WTC11 (cell line): Measurements from ENCODE around the gene CTRL. TPM values are rescaled to one million over a fixed set of nuclear protein-coding genes. Genes with fewer than 3 reads are reported as not detected.
A peak's percentile ranks its signal among the peaks of the same experiment; 100 is the strongest.

Experiments
- ATAC-seq: fragments of 200-7000 bp; cut with Tn5 transposase; 2 replicates; pipeline ENCODE4 v1.10.0; 2021; ENCODE audit warnings: mild to moderate bottlenecking, moderate library complexity
- CTCF ChIA-PET: fragments of 300-600 bp; sonication (Branson Sonifier 250); formaldehyde crosslinking; loops from one replicate; lab custom pipeline; 2021; ENCODE audit warnings: antibody characterized with exemption; lab: Charles Lee
- POLR2A ChIA-PET: fragments of 350-600 bp; sonication (Branson Sonifier 250); formaldehyde crosslinking; loops from one replicate; lab custom pipeline; 2021; ENCODE audit warnings: antibody characterized with exemption; lab: Charles Lee
- DNase-seq: peaks from one replicate; pipeline ENCODE4 v3.0.0; 2021; ENCODE audit warnings: low spot score
- H3K27ac Mint-ChIP-seq: 2 replicates; pipeline ENCODE4 v1.8.0; 2021; ENCODE audit warnings: mixed read lengths
- H3K27me3 Mint-ChIP-seq: 2 replicates; pipeline ENCODE4 v1.8.0; 2021; ENCODE audit warnings: low read depth, mild to moderate bottlenecking, moderate library complexity, mixed read lengths
- H3K36me3 Mint-ChIP-seq: 2 replicates; pipeline ENCODE4 v1.8.0; 2021; ENCODE audit warnings: mixed read lengths
- H3K4me1 Mint-ChIP-seq: 2 replicates; pipeline ENCODE4 v1.8.0; 2022; ENCODE audit warnings: mixed read lengths
- H3K4me3 Mint-ChIP-seq: 2 replicates; pipeline ENCODE4 v1.8.0; 2021; ENCODE audit warnings: mild to moderate bottlenecking, moderate library complexity, mixed read lengths
- H3K9me3 Mint-ChIP-seq: 2 replicates; pipeline ENCODE4 v1.8.0; 2021; ENCODE audit warnings: mixed read lengths
- CBFB ChIP-seq: sonication (generic); formaldehyde crosslinking; IDR thresholded peaks from 2 replicates; pipeline ENCODE4 v1.8.1; 2022; ENCODE audit warnings: mild to moderate bottlenecking, low read depth, missing genetic modification reagents
- ETV6 ChIP-seq: sonication (generic); formaldehyde crosslinking; IDR thresholded peaks from 2 replicates; pipeline ENCODE4 v1.8.1; 2022; ENCODE audit warnings: mild to moderate bottlenecking, missing genetic modification reagents
- GABPB1 ChIP-seq: sonication (generic); formaldehyde crosslinking; IDR thresholded peaks from 2 replicates; pipeline ENCODE4 v1.8.1; 2023; ENCODE audit warnings: mild to moderate bottlenecking, missing genetic modification reagents
- JUN ChIP-seq: sonication (generic); formaldehyde crosslinking; IDR thresholded peaks from 2 replicates; pipeline ENCODE4 v1.8.0; 2023; ENCODE audit warnings: mild to moderate bottlenecking, missing genetic modification reagents
- NFATC4 ChIP-seq: fragments of 250-450 bp; sonication (Bioruptor Pico); IDR thresholded peaks from 2 replicates; pipeline ENCODE4 v1.9.0; 2021; ENCODE audit warnings: mild to moderate bottlenecking
- NR3C1 ChIP-seq: sonication (generic); formaldehyde crosslinking; conservative IDR thresholded peaks from 2 replicates; pipeline ENCODE4 v1.8.1; 2023; ENCODE audit warnings: low read depth, mild to moderate bottlenecking, missing genetic modification reagents
- SMAD4 ChIP-seq: sonication (generic); formaldehyde crosslinking; IDR thresholded peaks from 2 replicates; pipeline ENCODE4 v1.8.0; 2022; ENCODE audit warnings: mild to moderate bottlenecking, missing genetic modification reagents
- SP1 ChIP-seq: sonication (generic); formaldehyde crosslinking; conservative IDR thresholded peaks from 2 replicates; pipeline ENCODE4 v1.8.1; 2022; ENCODE audit warnings: missing genetic modification reagents
- ZNF232 ChIP-seq: sonication (generic); formaldehyde crosslinking; IDR thresholded peaks from 2 replicates; pipeline ENCODE4 v1.8.0; 2022; ENCODE audit warnings: mild to moderate bottlenecking, missing genetic modification reagents
- ZNF263 ChIP-seq: sonication (generic); formaldehyde crosslinking; IDR thresholded peaks from 2 replicates; pipeline ENCODE4 v1.8.1; 2022; ENCODE audit warnings: low read depth, mild to moderate bottlenecking, moderate library complexity, missing genetic modification reagents
- ZNF317 ChIP-seq: sonication (generic); formaldehyde crosslinking; IDR thresholded peaks from 2 replicates; pipeline ENCODE4 v1.8.1; 2023; ENCODE audit warnings: low read depth, mild to moderate bottlenecking, moderate library complexity, missing genetic modification reagents, borderline replicate concordance
- total RNA-seq: library from RNA; stranded (reverse); gene quantifications from 3 replicates; pipeline ENCODE4 v1.2.3, GENCODE V29; 2021
- TF ChIP-seq, protein P1 (sequence below): sonication (generic); formaldehyde crosslinking; IDR thresholded peaks from 2 replicates; pipeline ENCODE4 v1.8.1; 2023; ENCODE audit warnings: mild to moderate bottlenecking, missing genetic modification reagents, moderate library complexity
- TF ChIP-seq, protein P2 (sequence below): sonication (generic); formaldehyde crosslinking; IDR thresholded peaks from 2 replicates; pipeline ENCODE4 v1.8.1; 2023; ENCODE audit warnings: mild to moderate bottlenecking, missing genetic modification reagents, moderate library complexity
- TF ChIP-seq, protein P3 (sequence below): sonication (generic); formaldehyde crosslinking; IDR thresholded peaks from 2 replicates; pipeline ENCODE4 v1.8.1; 2022; ENCODE audit warnings: mild to moderate bottlenecking, missing genetic modification reagents, moderate library complexity, borderline replicate concordance
- TF ChIP-seq, protein P4 (sequence below): fragments of 250-450 bp; sonication (Bioruptor Pico); IDR thresholded peaks from 2 replicates; pipeline ENCODE4 v1.9.0; 2021; ENCODE audit warnings: mild to moderate bottlenecking, borderline replicate concordance
- TF ChIP-seq, protein P5 (sequence below): sonication (generic); formaldehyde crosslinking; IDR thresholded peaks from 2 replicates; pipeline ENCODE4 v1.8.0; 2022; ENCODE audit warnings: mild to moderate bottlenecking, missing genetic modification reagents
- TF ChIP-seq, protein P6 (sequence below): sonication (generic); formaldehyde crosslinking; IDR thresholded peaks from 2 replicates; pipeline ENCODE4 v1.8.1; 2022; ENCODE audit warnings: missing genetic modification reagents, borderline replicate concordance

The CTRL gene
- total RNA-seq, 1 experiment from 2014 or later = 2.8 TPM

DNA sequence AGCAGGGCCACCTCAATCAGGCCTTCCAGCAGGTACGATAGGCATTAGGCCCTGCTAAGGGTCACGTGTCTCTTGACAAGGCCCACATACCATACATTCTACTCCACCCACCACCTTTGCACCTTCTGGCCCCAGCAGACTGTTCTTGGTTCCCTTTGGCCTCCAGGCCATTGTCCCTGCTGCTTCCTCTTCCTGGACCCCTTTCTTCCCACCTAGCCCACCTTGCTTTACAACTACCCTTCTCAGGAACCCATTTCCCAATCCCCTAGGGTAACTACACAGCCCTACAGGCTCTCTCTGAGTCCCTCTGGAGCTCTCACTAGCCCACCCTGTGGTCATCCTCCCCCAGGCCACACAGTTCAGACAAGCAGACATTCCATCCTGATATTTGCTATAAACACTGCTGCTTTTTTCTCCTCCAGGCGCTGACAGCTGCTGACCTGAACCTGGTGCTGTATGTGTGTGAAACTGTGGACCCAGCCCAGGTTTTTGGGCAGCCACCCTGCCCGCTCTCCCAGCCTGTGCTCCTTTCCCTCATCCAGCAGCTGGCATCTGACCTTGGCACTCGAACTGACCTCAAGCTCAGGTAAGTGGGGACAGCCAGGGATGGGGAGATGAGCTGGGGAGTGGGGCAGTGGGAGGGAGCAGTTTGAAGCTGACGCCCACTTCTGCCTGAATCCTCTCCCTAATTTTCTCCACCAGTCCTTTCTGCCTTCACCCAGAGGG lies 48.4 kb downstream of the CTRL start:
- ATAC-seq = no peak
- ChIA-PET CTCF (interaction anchor here (0.5 to 5.5 kb wide), 47 partner anchors 9 to 402 kb away, joined by 3 to 144 read pairs (median 7); partner anchors contain the start of genes CTRL, EDC4, ESRP2 and GFOD2), POLR2A (interaction anchor here (0.6 to 3.8 kb wide), 9 partner anchors 10 to 211 kb away, joined by 3 to 30 read pairs (median 4); partner anchors contain the start of genes PSKH1 and PSMB10)
- H3K4me1 Mint-ChIP-seq = peaks cover 23% of the 10 kb centered on the region
- DNase-seq = no peak
- peaks cover 37% of the 10 kb centered on the region for H3K36me3 Mint-ChIP-seq
- no peak overlapping the region for H3K4me3 Mint-ChIP-seq
- H3K27ac Mint-ChIP-seq = peak overlapping the region; percentile 40; the same call in 1 of the 2 replicates
- no peaks in the 10 kb centered on the region for H3K9me3 Mint-ChIP-seq
- H3K27me3 Mint-ChIP-seq = no peaks in the 10 kb centered on the region
- TF ChIP-seq NFATC4 = no peak
- TF ChIP-seq ZNF317 (CRISPR knock-in tag) = no peak
- TF ChIP-seq, protein P1, sequence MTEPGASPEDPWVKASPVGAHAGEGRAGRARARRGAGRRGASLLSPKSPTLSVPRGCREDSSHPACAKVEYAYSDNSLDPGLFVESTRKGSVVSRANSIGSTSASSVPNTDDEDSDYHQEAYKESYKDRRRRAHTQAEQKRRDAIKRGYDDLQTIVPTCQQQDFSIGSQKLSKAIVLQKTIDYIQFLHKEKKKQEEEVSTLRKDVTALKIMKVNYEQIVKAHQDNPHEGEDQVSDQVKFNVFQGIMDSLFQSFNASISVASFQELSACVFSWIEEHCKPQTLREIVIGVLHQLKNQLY (CRISPR knock-in tag) = no peak
- TF ChIP-seq GABPB1 = no peak
- TF ChIP-seq, protein P2, sequence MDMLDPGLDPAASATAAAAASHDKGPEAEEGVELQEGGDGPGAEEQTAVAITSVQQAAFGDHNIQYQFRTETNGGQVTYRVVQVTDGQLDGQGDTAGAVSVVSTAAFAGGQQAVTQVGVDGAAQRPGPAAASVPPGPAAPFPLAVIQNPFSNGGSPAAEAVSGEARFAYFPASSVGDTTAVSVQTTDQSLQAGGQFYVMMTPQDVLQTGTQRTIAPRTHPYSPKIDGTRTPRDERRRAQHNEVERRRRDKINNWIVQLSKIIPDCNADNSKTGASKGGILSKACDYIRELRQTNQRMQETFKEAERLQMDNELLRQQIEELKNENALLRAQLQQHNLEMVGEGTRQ = no peak
- TF ChIP-seq ETV6 (CRISPR knock-in tag) = no peak
- TF ChIP-seq CBFB (CRISPR knock-in tag) = no peak
- TF ChIP-seq, protein P3, sequence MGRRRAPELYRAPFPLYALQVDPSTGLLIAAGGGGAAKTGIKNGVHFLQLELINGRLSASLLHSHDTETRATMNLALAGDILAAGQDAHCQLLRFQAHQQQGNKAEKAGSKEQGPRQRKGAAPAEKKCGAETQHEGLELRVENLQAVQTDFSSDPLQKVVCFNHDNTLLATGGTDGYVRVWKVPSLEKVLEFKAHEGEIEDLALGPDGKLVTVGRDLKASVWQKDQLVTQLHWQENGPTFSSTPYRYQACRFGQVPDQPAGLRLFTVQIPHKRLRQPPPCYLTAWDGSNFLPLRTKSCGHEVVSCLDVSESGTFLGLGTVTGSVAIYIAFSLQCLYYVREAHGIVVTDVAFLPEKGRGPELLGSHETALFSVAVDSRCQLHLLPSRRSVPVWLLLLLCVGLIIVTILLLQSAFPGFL (CRISPR knock-in tag) = no peak
- no peak for TF ChIP-seq JUN (CRISPR knock-in tag)
- no peak for TF ChIP-seq ZNF263 (CRISPR knock-in tag)
- TF ChIP-seq SP1 = no peak
- TF ChIP-seq ZNF232 = no peak
- TF ChIP-seq, protein P4, sequence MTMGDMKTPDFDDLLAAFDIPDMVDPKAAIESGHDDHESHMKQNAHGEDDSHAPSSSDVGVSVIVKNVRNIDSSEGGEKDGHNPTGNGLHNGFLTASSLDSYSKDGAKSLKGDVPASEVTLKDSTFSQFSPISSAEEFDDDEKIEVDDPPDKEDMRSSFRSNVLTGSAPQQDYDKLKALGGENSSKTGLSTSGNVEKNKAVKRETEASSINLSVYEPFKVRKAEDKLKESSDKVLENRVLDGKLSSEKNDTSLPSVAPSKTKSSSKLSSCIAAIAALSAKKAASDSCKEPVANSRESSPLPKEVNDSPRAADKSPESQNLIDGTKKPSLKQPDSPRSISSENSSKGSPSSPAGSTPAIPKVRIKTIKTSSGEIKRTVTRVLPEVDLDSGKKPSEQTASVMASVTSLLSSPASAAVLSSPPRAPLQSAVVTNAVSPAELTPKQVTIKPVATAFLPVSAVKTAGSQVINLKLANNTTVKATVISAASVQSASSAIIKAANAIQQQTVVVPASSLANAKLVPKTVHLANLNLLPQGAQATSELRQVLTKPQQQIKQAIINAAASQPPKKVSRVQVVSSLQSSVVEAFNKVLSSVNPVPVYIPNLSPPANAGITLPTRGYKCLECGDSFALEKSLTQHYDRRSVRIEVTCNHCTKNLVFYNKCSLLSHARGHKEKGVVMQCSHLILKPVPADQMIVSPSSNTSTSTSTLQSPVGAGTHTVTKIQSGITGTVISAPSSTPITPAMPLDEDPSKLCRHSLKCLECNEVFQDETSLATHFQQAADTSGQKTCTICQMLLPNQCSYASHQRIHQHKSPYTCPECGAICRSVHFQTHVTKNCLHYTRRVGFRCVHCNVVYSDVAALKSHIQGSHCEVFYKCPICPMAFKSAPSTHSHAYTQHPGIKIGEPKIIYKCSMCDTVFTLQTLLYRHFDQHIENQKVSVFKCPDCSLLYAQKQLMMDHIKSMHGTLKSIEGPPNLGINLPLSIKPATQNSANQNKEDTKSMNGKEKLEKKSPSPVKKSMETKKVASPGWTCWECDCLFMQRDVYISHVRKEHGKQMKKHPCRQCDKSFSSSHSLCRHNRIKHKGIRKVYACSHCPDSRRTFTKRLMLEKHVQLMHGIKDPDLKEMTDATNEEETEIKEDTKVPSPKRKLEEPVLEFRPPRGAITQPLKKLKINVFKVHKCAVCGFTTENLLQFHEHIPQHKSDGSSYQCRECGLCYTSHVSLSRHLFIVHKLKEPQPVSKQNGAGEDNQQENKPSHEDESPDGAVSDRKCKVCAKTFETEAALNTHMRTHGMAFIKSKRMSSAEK (CRISPR knock-in tag) = no peak
- TF ChIP-seq, protein P5, sequence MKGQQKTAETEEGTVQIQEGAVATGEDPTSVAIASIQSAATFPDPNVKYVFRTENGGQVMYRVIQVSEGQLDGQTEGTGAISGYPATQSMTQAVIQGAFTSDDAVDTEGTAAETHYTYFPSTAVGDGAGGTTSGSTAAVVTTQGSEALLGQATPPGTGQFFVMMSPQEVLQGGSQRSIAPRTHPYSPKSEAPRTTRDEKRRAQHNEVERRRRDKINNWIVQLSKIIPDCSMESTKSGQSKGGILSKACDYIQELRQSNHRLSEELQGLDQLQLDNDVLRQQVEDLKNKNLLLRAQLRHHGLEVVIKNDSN (CRISPR knock-in tag) = no peak
- TF ChIP-seq NR3C1 (CRISPR knock-in tag) = no peak
- TF ChIP-seq, protein P6, sequence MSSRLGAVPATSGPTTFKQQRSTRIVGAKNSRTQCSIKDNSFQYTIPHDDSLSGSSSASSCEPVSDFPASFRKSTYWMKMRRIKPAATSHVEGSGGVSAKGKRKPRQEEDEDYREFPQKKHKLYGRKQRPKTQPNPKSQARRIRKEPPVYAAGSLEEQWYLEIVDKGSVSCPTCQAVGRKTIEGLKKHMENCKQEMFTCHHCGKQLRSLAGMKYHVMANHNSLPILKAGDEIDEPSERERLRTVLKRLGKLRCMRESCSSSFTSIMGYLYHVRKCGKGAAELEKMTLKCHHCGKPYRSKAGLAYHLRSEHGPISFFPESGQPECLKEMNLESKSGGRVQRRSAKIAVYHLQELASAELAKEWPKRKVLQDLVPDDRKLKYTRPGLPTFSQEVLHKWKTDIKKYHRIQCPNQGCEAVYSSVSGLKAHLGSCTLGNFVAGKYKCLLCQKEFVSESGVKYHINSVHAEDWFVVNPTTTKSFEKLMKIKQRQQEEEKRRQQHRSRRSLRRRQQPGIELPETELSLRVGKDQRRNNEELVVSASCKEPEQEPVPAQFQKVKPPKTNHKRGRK = no peak
- no peak for TF ChIP-seq SMAD4 (CRISPR knock-in tag)
- TF ChIP-seq, all 79 proteins: peak for 0
